Measurements from ENCODE around the gene KXD1.

DNA sequence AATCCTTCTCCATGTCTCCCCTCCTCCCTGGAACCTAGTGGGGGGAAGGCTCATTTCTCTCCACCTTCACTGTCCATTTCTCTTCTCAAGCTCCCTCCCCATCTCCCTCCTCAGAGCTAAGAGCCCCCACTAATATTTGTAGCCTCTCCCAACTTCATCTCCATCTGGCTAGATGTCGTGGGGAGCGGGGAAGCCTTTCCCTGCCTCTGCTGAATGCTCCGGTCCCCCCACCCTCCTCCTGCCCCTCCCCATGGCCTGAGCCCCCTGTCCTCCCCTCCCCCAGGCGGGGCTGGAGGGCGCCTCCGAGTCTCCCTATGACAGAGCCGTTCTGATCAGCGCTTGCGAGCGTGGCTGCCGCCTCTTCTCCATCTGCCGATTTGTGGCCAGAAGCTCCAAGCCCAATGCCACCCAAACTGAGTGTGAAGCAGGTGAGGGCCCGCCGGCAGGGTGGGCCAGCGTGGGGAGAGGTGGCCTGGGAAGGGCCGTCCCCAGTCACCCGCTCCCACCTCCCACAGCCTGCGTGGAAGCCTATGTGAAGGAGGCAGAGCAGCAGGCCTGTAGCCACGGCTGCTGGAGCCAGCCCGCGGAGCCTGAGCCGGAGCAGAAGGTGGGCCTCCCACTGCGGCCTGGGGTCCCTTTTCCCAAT is 56.0 kb downstream of the KXD1 start:
- TF ChIP-seq POLR2A (IDR thresholded peaks at IDR 0.05), result no peak
- TF ChIP-seq, protein P1, sequence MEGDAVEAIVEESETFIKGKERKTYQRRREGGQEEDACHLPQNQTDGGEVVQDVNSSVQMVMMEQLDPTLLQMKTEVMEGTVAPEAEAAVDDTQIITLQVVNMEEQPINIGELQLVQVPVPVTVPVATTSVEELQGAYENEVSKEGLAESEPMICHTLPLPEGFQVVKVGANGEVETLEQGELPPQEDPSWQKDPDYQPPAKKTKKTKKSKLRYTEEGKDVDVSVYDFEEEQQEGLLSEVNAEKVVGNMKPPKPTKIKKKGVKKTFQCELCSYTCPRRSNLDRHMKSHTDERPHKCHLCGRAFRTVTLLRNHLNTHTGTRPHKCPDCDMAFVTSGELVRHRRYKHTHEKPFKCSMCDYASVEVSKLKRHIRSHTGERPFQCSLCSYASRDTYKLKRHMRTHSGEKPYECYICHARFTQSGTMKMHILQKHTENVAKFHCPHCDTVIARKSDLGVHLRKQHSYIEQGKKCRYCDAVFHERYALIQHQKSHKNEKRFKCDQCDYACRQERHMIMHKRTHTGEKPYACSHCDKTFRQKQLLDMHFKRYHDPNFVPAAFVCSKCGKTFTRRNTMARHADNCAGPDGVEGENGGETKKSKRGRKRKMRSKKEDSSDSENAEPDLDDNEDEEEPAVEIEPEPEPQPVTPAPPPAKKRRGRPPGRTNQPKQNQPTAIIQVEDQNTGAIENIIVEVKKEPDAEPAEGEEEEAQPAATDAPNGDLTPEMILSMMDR (IDR thresholded peaks at IDR 0.05), result no peak

Measured in Peyer's patch (tissue), 4 donors.